Mucosa of descending colon (tissue), 3 donors: ENCODE measurements around the gene ACSL6. TPM values are rescaled to one million over a fixed set of nuclear protein-coding genes. Genes with fewer than 3 reads are reported as not detected.

Experiments
- ATAC-seq: fragments of 200-7000 bp; cut with Tn5 transposase; one replicate; pipeline ENCODE4 v1.9.1; 2020; ENCODE audit warnings: mild to moderate bottlenecking, moderate library complexity
- DNase-seq, 3 donors: peaks; one replicate each; pipeline ENCODE4 v3.0.0-alpha.2; 2020
- H3K36me3 ChIP-seq: fragments of 200-600 bp; one replicate; pipeline ENCODE4 v1.8.0; 2021; ENCODE audit warnings: low read depth, mild to moderate bottlenecking
- H3K4me1 ChIP-seq: fragments of 200-600 bp; one replicate; pipeline ENCODE4 v1.8.0; 2021; ENCODE audit warnings: low read depth, mild to moderate bottlenecking
- H3K4me3 ChIP-seq: fragments of 200-600 bp; one replicate; pipeline ENCODE4 v1.8.0; 2021; ENCODE audit warnings: mild to moderate bottlenecking
- H3K9me3 ChIP-seq: fragments of 200-600 bp; one replicate; pipeline ENCODE4 v1.8.0; 2021; ENCODE audit warnings: mild to moderate bottlenecking
- intact Hi-C, 2 donors: fragments of 100-400 bp; cut with DNase I in 1 of 2; cut with micrococcal nuclease in 1 of 2; formaldehyde crosslinking; loops; one replicate each; pipeline versions ENCODE4 v1.11.0 to v1.11.1; 2022; cut with DNase I, micrococcal nuclease
- total RNA-seq, 3 donors: library from RNA; stranded (reverse); fragmentation: NEBNext Ultra II Directional in 2 of 3; extraction: Animal tissue kit (Norgen Biotek cat#: 25700) in 2 of 3; gene quantifications; one replicate each; pipeline versions ENCODE4 v1.2.1 to v1.2.4, GENCODE V29; 2021 to 2023
- TF ChIP-seq, protein P1 (sequence below): fragments of 200-600 bp; IDR thresholded peaks from one replicate; pipeline ENCODE4 v1.8.0; 2022; ENCODE audit warnings: antibody characterized with exemption, mild to moderate bottlenecking
- donor health status: DM: no; HTN: no; CAD: no; lungs with moderate emphysema.
- donor health status: DM: no; HTN: no; CAD: no.
- donor health status: DM: no; HTN: yes; CAD: no.

Gene ACSL6
- total RNA-seq, 3 donors from 2014 or later: 0.38 to 3.8 (median 0.77) TPM

DNA sequence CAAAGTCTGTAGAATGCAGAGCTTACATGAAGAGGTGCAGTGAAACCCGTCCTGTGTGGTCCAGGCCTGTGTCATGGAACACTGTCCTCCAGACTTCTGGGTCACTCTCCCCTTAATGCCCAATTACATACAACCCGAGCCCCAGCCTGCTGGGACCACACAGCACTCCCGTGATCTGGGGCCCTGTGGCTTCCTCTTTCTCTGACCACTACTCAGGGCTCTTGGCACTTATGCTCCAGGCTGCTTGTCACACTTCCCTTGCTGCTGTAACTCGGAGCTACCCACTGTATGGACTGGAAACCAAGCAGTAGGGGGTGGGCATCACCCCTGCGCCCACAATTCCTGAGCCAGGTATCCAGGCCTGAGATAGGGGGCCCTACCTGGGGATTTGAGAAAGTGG is 38.7 kb upstream of the ACSL6 start:
- intact Hi-C loops: no loop called here
- peak; percentile 56 for ATAC-seq
- peak in 2 of 3 donors; percentile 36 to 45 for DNase-seq
- Histone ChIP-seq H3K9me3 (no peaks in the 10 kb centered on the region), H3K4me3 (no peak overlapping the region), H3K36me3 (no peaks in the 10 kb centered on the region), H3K4me1 (no peaks in the 10 kb centered on the region)
- TF ChIP-seq, protein P1, sequence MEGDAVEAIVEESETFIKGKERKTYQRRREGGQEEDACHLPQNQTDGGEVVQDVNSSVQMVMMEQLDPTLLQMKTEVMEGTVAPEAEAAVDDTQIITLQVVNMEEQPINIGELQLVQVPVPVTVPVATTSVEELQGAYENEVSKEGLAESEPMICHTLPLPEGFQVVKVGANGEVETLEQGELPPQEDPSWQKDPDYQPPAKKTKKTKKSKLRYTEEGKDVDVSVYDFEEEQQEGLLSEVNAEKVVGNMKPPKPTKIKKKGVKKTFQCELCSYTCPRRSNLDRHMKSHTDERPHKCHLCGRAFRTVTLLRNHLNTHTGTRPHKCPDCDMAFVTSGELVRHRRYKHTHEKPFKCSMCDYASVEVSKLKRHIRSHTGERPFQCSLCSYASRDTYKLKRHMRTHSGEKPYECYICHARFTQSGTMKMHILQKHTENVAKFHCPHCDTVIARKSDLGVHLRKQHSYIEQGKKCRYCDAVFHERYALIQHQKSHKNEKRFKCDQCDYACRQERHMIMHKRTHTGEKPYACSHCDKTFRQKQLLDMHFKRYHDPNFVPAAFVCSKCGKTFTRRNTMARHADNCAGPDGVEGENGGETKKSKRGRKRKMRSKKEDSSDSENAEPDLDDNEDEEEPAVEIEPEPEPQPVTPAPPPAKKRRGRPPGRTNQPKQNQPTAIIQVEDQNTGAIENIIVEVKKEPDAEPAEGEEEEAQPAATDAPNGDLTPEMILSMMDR: no peak

DNA sequence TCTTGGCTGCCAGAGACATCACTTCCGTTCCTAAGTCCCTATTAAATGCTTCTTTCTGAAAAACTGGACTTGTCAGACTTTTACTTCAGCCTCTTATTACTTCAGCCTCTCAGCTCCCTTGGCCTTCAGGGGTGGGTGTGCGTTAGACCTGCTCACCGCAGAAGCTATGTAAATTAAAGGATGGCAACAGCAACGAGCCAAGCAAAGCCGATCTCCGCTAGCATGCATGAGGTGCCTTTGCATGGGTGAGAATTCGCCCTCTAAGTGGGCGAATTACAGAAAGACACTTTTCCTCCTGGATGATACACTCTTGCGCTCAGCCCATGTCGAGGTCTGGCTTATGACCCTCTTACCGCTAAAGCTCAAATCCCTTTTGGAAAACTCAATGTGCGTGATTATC is 38.1 kb upstream of the ACSL6 start:
- H3K4me1 ChIP-seq: no peaks in the 10 kb centered on the region

DNA sequence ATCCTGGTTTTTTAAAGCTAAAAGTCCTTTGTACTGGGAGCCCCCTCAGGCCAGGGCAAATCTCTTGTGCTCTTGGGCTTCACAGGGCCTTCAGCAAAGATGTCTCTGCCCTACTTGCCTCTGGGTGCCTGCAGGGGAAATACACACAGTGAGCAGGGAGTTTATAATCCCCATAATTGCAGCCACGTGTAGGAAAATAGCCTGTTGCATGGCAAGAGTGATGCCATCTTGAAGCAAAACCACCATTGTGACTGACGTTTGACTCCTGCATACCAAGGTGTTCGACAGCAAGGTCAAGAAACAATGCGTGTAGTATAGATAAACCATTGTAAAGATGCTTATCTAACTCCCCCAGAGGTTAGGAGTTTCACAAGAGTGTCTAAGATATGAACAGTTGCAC is 37.6 kb upstream of the ACSL6 start:
- no peak for ATAC-seq
- TF ChIP-seq, protein P1: no peak
- H3K36me3 ChIP-seq: no peaks in the 10 kb centered on the region
- H3K9me3 ChIP-seq: no peaks in the 10 kb centered on the region
- DNase-seq: no peak
- no peaks in the 10 kb centered on the region for H3K4me1 ChIP-seq
- intact Hi-C loops: no loop called here
- H3K4me3 ChIP-seq: no peak overlapping the region

More for the DNA sequence above, 38.1 kb upstream of the ACSL6 start:
- intact Hi-C loops: no loop called here
- ATAC-seq (no peak), DNase-seq (no peak)
- H3K4me3 ChIP-seq: no peak overlapping the region
- H3K9me3 ChIP-seq: no peaks in the 10 kb centered on the region
- no peaks in the 10 kb centered on the region for H3K36me3 ChIP-seq
- TF ChIP-seq, protein P1: no peak

DNA sequence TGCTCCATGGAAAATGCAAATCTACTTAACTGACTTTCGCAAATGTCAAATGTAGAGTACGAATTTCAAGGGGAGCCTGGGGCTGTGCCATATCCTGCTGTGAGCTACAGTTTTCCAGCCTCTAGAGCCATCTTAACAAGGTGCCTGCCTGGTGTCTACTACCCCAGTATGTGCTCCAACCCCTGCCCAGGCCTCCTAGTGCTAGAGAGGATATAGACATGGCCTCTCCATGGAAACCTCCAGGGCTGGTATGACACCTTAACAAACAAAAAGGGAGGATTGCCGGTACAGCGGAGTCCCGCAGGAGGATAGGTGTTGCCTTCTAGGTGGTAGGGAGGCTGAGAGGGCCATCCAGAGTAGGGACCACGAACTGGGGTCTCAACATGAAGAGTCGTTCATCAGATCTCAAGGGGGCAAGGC is 35.4 kb upstream of the ACSL6 start:
- DNase-seq (no peak), ATAC-seq (no peak)
- TF ChIP-seq, protein P1: no peak
- Histone ChIP-seq H3K36me3 (no peaks in the 10 kb centered on the region), H3K4me3 (no peak overlapping the region), H3K9me3 (no peaks in the 10 kb centered on the region), H3K4me1 (no peaks in the 10 kb centered on the region)
- intact Hi-C loops: no loop called here

DNA sequence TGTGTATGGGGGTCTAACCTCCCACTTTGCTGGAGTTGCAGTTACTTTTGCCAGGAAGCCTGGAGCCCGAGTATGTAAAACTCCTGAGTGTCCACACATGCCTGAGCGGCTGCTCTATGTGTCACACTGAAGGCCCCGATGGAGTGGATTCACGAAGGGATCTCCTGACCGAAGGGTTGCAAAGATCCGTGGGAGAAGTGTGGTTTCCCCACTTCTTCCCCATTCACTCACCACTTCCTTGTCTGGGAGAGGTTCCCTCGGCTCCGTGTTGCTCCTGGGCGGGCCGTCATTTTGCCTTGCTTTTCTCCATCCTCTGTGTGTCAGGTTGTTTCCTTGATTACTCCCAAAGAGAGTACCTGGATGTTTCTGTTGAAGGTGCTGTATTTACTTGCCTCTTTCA is 32.7 kb upstream of the ACSL6 start:
- intact Hi-C loops: no loop called here
- DNase-seq (no peak), ATAC-seq (peak; percentile 33)

More for the DNA sequence above, 32.7 kb upstream of the ACSL6 start:
- Histone ChIP-seq H3K4me3 (no peak overlapping the region), H3K36me3 (no peaks in the 10 kb centered on the region), H3K9me3 (no peaks in the 10 kb centered on the region), H3K4me1 (no peaks in the 10 kb centered on the region)
- TF ChIP-seq, protein P1: no peak
